NCI-H1417 (cell line): ENCODE measurements around the gene CARMIL1.

Source experiments
- DNase-seq, 3 experiments: peaks; one replicate each; lab custom pipeline; 2025; lab: John Stamatoyannopoulos, UW

The CARMIL1 gene

GRCh38 chr6:25334793-25335192 lies 55.6 kb downstream of the CARMIL1 start:
- DNase-seq, result no peak

- DNase-seq, result no peak
Observed at GRCh38 chr6:25336996-25337395, 57.8 kb downstream of the CARMIL1 start.

DNA sequence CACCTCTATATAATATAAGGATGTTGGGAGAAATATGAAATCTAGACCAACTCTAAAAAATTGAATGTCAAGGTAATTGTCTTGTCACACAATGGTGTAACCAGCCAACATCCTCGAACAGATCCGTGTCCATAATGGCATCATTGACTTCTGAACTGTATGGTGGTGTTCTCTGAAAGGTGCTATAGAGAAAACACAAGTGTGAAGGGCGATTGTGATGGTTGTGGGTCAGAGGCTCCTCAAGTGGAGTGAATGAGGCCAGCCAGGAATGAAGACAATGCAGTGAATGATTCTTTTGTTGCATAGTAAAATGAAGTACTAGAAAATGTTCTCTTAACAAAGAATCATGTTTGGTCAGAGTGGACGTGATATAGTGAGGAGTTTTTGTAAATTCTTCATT lies 58.3 kb downstream of the CARMIL1 start:
- no peak for DNase-seq

GRCh38 chr6:25340431-25341202 lies 61.4 kb downstream of the CARMIL1 start:
- no peak for DNase-seq

DNA sequence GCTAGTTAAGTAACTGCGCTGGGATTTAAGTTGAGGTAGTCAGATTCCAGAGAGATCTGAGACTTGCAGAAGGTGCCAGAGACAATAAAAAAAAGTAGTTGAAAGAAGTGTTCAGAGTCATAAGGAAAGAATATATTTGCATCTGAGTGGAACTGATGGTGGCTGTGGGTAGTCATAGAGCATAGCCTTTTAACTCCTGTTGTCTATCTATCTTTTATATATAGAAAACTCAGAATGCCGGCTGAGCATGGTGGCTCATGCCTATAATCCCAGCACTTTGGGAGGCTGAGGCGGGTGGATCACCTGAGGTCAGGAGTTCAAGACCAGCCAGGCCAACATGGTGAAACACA lies 62.0 kb downstream of the CARMIL1 start:
- DNase-seq, result no peak

- no peak for DNase-seq
Observed at GRCh38 chr6:25341923-25342619, 62.9 kb downstream of the CARMIL1 start.

- peak in 1 of 3 experiments; percentile 6 for DNase-seq
Observed at GRCh38 chr6:25342802-25343201, 63.6 kb downstream of the CARMIL1 start.

GRCh38 chr6:25343984-25344383 lies 64.8 kb downstream of the CARMIL1 start:
- no peak for DNase-seq

GRCh38 chr6:25344827-25345226 lies 65.7 kb downstream of the CARMIL1 start:
- no peak for DNase-seq

DNA sequence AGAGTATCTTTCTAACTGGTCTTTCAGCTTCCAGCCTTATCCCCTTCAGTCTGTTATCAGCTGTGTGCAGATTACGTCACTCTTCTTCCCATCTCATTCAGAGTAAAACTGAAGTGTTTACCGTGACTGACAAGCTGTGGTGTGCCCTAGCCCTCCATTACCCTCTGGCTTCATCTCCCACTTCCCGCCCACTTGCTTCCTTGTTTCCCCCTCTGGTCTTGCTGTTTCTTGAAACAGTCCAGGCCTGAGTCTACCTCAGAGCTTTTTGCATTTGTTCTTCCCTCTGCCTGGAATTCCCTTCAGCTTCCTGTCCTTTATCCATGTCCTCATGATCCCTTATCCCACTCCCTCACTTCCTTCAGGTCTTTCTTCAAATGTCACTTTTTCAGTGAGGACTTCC lies 66.9 kb downstream of the CARMIL1 start:
- peak; percentile 3 to 65 (median 44) for DNase-seq

- DNase-seq, result no peak
Observed at GRCh38 chr6:25350573-25350972, 71.4 kb downstream of the CARMIL1 start.

DNA sequence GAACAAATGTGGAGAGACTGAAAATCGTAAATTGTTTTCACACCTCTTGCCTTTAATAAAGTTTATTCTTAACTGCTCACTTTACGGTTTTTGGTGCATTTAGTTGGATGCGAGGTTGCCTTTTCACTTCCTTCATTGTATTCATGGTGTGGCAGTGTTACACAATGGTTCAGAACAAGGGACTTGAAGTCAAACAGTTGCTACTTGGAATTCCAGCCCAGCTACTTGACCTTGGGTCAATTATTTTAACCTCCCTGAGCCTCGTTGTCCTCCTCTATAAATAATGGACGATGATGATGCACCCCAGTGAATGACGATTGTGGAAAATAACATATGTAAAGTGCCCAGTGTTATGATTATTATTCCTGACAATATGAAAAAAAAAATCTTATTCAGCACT lies 72.3 kb downstream of the CARMIL1 start:
- DNase-seq, result no peak

DNA sequence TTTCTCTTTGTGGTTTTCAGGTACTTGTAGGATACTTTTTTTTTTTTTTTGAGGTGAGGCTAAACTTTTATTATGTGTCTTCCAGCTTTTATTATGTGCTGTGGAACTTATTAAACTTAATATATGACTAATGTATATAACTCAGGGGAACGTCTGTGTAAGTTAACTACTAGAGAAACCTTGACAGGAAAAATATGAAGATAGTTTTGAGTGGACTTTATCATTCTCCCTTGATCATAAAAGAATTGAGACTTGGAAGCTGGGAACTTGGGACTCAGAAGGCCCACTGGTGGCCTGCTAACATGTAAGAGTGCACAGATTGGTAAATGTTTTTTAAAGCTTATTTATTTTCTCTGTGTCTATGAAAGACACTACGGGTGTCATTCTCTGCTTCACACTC lies 73.1 kb downstream of the CARMIL1 start:
- no peak for DNase-seq

DNA sequence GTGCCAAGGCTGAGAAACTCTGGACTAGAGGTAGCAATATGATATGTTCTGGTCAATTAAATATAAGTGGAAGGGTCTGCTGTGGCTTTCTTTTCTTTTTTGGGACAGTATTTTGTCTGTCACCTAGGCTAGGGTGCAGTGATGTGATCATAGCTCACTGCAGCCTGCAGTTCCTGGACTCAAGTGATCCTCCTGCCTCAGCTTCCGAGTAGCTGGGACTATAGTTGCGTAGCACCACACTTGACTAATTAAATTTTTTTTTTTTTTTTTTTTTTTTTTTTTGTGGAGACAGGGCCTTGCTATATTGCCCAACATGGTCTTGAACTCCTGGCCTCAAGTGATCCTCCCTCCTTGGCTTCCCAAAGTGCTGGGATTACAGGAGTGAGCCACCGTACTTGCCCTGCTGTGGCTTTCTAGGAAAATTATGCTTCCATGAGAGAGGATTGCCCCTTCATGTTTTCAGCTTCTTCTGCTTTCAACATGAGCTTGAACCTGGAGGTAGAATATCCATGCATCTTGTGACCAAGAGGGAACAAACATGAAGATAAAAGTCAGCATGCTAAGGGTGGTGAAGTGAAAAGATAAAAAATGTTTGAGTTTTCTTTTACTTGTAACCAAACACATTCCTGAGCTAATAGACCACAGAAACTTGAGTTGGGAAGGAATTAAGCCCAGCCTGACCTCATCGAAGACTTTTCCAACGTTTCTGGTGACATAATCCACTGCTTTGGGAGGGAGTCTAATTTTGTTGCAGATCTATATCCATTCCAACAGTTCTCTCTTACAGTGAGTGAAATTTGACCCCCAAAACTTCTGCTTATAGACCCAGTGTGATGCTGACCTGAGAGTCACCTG lies 75.1 kb downstream of the CARMIL1 start:
- DNase-seq, result no peak

DNA sequence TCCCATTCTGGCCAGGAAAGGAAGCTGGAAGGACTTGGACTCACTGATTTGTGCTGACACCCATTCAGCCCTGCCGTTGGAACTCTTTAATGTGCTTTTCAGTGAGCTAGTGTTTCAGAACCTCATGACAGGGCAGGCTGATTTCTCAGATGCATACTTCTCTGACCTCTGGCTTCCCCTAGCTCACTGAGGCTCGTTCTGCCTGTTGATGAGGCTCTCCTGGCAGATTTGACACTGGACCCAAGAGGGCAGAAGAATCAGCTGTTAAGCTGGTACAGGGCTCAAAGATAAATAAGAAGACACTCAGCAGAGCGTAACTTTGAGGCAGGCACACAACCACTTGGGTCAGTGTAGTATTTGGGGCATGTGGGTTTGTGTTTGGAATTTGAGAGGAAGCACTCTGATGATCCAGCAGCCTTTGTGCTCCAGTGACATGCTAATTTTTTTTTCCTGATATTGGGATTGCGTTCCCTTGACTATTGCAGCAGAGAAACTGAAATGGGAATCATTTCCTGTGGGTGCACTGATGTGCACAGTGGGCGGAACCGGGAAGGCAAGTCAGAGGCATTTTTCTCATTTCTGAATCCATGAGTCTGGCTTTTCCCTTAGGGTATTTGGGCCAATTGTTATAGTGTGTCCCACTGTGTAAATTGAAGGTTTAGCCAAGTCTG lies 80.2 kb downstream of the CARMIL1 start:
- peak; percentile 21 to 84 (median 43) for DNase-seq

- DNase-seq, result peak in 2 of 3 experiments; percentile 64 to 84
Observed at GRCh38 chr6:25359891-25360290, 80.7 kb downstream of the CARMIL1 start.

DNA sequence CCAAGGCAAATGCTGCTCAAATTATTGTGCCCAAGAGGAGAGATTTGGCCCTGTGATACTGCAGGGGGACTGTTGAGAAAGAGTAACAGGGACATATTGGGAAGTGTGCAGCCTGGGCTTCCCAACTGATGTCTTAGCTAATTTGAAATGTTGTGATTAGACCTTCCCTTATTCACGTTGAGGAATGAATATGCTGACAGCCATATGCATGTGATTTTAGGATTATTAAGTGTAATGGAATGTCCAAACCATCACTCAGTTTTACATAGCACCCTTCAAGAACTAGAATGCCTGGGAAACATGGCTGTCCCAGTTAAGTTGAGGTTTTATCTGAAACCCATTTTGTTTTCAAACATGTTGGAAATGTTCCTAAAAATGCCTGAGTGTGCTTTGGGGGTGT lies 81.4 kb downstream of the CARMIL1 start:
- no peak for DNase-seq

GRCh38 chr6:25363427-25363826 lies 84.3 kb downstream of the CARMIL1 start:
- DNase-seq, result no peak

GRCh38 chr6:25365154-25365553 lies 86.0 kb downstream of the CARMIL1 start:
- no peak for DNase-seq

- no peak for DNase-seq
Observed at GRCh38 chr6:25366903-25367545, 87.8 kb downstream of the CARMIL1 start.

- no peak for DNase-seq
Observed at GRCh38 chr6:25369036-25369432, 89.9 kb downstream of the CARMIL1 start.
